GM18499 (cell line): ENCODE results near the gene PTP4A1.

Experiments used
- ATAC-seq: cut with Tn5 transposase; IDR thresholded peaks from one replicate; pipeline ENCODE4 v1.9.1; 2021; ENCODE audit warnings: moderate number of reproducible peaks; ENCODE audit not compliant: insufficient read depth, unreplicated experiment

Gene PTP4A1

GRCh38 chr6:63553900-63554299, 18.4 kb upstream of the PTP4A1 start:
- ATAC-seq: no peak

- no peak for ATAC-seq
Observed at GRCh38 chr6:63554782-63555181, 17.5 kb upstream of the PTP4A1 start.

- ATAC-seq: no peak
Observed at GRCh38 chr6:63556369-63556768, 15.9 kb upstream of the PTP4A1 start.

GRCh38 chr6:63558278-63558677, 14.0 kb upstream of the PTP4A1 start:
- peak; percentile 78 for ATAC-seq

- ATAC-seq: no peak
Observed at GRCh38 chr6:63560801-63561287, 11.4 kb upstream of the PTP4A1 start.

GRCh38 chr6:63561288-63561687, 11.0 kb upstream of the PTP4A1 start:
- ATAC-seq: no peak

- ATAC-seq: no peak
Observed at GRCh38 chr6:63563235-63563634, 9.0 kb upstream of the PTP4A1 start.

- no peak for ATAC-seq
Observed at GRCh38 chr6:63565058-63565726, 7.1 kb upstream of the PTP4A1 start.

- no peak for ATAC-seq
Observed at GRCh38 chr6:63565727-63566596, 6.3 kb upstream of the PTP4A1 start.

GRCh38 chr6:63567966-63568365, 4.3 kb upstream of the PTP4A1 start:
- ATAC-seq: no peak

- no peak for ATAC-seq
Observed at GRCh38 chr6:63571361-63572043, 778 bp upstream of the PTP4A1 start.

- ATAC-seq: no peak
Observed at GRCh38 chr6:63572747-63573075, 431 bp downstream of the PTP4A1 start.

GRCh38 chr6:63573076-63573898, 1.0 kb downstream of the PTP4A1 start:
- peak; percentile 30 for ATAC-seq

GRCh38 chr6:63573899-63574553, 1.7 kb downstream of the PTP4A1 start:
- peak; percentile 4 for ATAC-seq

- no peak for ATAC-seq
Observed at GRCh38 chr6:63574554-63574900, 2.2 kb downstream of the PTP4A1 start.

- no peak for ATAC-seq
Observed at GRCh38 chr6:63576147-63576772, 4.0 kb downstream of the PTP4A1 start.

- ATAC-seq: no peak
Observed at GRCh38 chr6:63576985-63577712, 4.9 kb downstream of the PTP4A1 start.

GRCh38 chr6:63578757-63579156, 6.5 kb downstream of the PTP4A1 start:
- ATAC-seq: no peak
